HG03060 (cell line): ENCODE data around the gene FSIP1.

Experiments used
- ATAC-seq: cut with Tn5 transposase; IDR thresholded peaks from one replicate; pipeline ENCODE4 v1.9.1; 2021; ENCODE audit warnings: low read depth, moderate number of reproducible peaks; ENCODE audit not compliant: unreplicated experiment

Gene FSIP1

GRCh38 chr15:39586387-39587095, 196.1 kb downstream of the FSIP1 start:
- no peak for ATAC-seq

GRCh38 chr15:39585871-39586301, 196.8 kb downstream of the FSIP1 start:
- ATAC-seq = no peak

GRCh38 chr15:39585389-39585841, 197.2 kb downstream of the FSIP1 start:
- no peak for ATAC-seq

GRCh38 chr15:39584662-39585388, 197.8 kb downstream of the FSIP1 start:
- ATAC-seq = no peak

- no peak for ATAC-seq
Measured at GRCh38 chr15:39584266-39584659, 198.4 kb downstream of the FSIP1 start.

- ATAC-seq = no peak
Measured at GRCh38 chr15:39583596-39584265, 198.9 kb downstream of the FSIP1 start.

- no peak for ATAC-seq
Measured at GRCh38 chr15:39582977-39583595, 199.6 kb downstream of the FSIP1 start.

GRCh38 chr15:39582286-39582976, 200.2 kb downstream of the FSIP1 start:
- ATAC-seq = no peak

GRCh38 chr15:39581793-39582285, 200.8 kb downstream of the FSIP1 start:
- no peak for ATAC-seq

- no peak for ATAC-seq
Measured at GRCh38 chr15:39581242-39581792, 201.3 kb downstream of the FSIP1 start.

- no peak for ATAC-seq
Measured at GRCh38 chr15:39580485-39581241, 202.0 kb downstream of the FSIP1 start, which contains the start of gene THBS1. TSS of gene THBS1 (plus strand) at chr15:39581079. CDS start at chr15:39581858, 779 bp downstream.

GRCh38 chr15:39580117-39580484, 202.5 kb downstream of the FSIP1 start:
- ATAC-seq = no peak

- ATAC-seq = no peak
Measured at GRCh38 chr15:39579487-39580116, 203.0 kb downstream of the FSIP1 start.

- no peak for ATAC-seq
Measured at GRCh38 chr15:39578851-39579486, 203.7 kb downstream of the FSIP1 start.

GRCh38 chr15:39575180-39575579, 207.5 kb downstream of the FSIP1 start:
- no peak for ATAC-seq

GRCh38 chr15:39574427-39574826, 208.2 kb downstream of the FSIP1 start:
- ATAC-seq = no peak

- no peak for ATAC-seq
Measured at GRCh38 chr15:39573844-39574243, 208.8 kb downstream of the FSIP1 start.

GRCh38 chr15:39573287-39573686, 209.4 kb downstream of the FSIP1 start:
- ATAC-seq = no peak
